ENCODE data around the gene GGNBP2.

The GGNBP2 gene

GRCh38 chr17:36628576-36628975 lies 83.9 kb downstream of the GGNBP2 start:
- DNase-seq (ENCODE audit: extremely low spot score), result no peak
- ChIA-PET CTCF (interaction anchor here (0.5 to 0.7 kb wide), 3 partner anchors 76 to 732 kb away, joined by 3 to 5 read pairs (median 3); no protein-coding TSS in a partner anchor), POLR2A (no interaction called here)
- TF ChIP-seq NFRKB (IDR thresholded peaks at IDR 0.05) (no peak), ZNF384 (IDR thresholded peaks at IDR 0.05) (no peak), L3MBTL2 (conservative IDR thresholded peaks at IDR 0.05) (no peak), SP1 (IDR thresholded peaks at IDR 0.05) (no peak), HDGF (IDR thresholded peaks at IDR 0.05; ENCODE audit: borderline replicate concordance) (no peak), FOXA1 (IDR thresholded peaks at IDR 0.05) (no peak), FOXK2 (IDR thresholded peaks at IDR 0.05) (no peak), LEF1 (IDR thresholded peaks at IDR 0.05; ENCODE audit: borderline replicate concordance) (no peak), TARDBP (IDR thresholded peaks at IDR 0.05) (no peak), CTBP1 (IDR thresholded peaks at IDR 0.05; ENCODE audit: borderline replicate concordance) (no peak), FOXM1 (IDR thresholded peaks at IDR 0.05; ENCODE audit: borderline replicate concordance) (no peak), PKNOX1 (IDR thresholded peaks at IDR 0.05) (no peak), SUZ12 (IDR thresholded peaks at IDR 0.05) (no peak)

GRCh38 chr17:36629252-36629847 lies 84.6 kb downstream of the GGNBP2 start:
- ChIA-PET POLR2A (no interaction called here), CTCF (interaction anchor here (0.6 to 1.0 kb wide), 2 partner anchors 126 to 181 kb away, joined by 3 to 4 read pairs; no protein-coding TSS in a partner anchor)
- TF ChIP-seq TARDBP (IDR thresholded peaks at IDR 0.05) (no peak), FOXM1 (IDR thresholded peaks at IDR 0.05; ENCODE audit: borderline replicate concordance) (no peak), SP1 (IDR thresholded peaks at IDR 0.05) (no peak), LEF1 (IDR thresholded peaks at IDR 0.05; ENCODE audit: borderline replicate concordance) (no peak), NFRKB (IDR thresholded peaks at IDR 0.05) (no peak), SUZ12 (IDR thresholded peaks at IDR 0.05) (no peak), PKNOX1 (IDR thresholded peaks at IDR 0.05) (no peak), BHLHE40 (IDR thresholded peaks at IDR 0.05; ENCODE audit: borderline replicate concordance) (no peak), HDGF (IDR thresholded peaks at IDR 0.05; ENCODE audit: borderline replicate concordance) (no peak), FOXA1 (IDR thresholded peaks at IDR 0.05) (no peak), FOXK2 (IDR thresholded peaks at IDR 0.05) (no peak), ELF4 (IDR thresholded peaks at IDR 0.05) (no peak), ARNT (IDR thresholded peaks at IDR 0.05) (no peak)
- peak; percentile 74 for DNase-seq (ENCODE audit: extremely low spot score)

GRCh38 chr17:36629970-36630502 lies 85.3 kb downstream of the GGNBP2 start:
- no peak for TF ChIP-seq LEF1 (IDR thresholded peaks at IDR 0.05; ENCODE audit: borderline replicate concordance)
- POLR2A ChIA-PET, result no interaction called here
- no peak for DNase-seq (ENCODE audit: extremely low spot score)
- CTCF ChIA-PET, result interaction anchor here (0.6 to 1.0 kb wide), 2 partner anchors 125 to 181 kb away, joined by 3 to 4 read pairs; no protein-coding TSS in a partner anchor

GRCh38 chr17:36631022-36631421 lies 86.3 kb downstream of the GGNBP2 start:
- ChIA-PET CTCF (no interaction called here), POLR2A (no interaction called here)
- TF ChIP-seq BHLHE40 (IDR thresholded peaks at IDR 0.05; ENCODE audit: borderline replicate concordance), result no peak
- no peak for TF ChIP-seq L3MBTL2 (conservative IDR thresholded peaks at IDR 0.05)
- no peak for TF ChIP-seq TARDBP (IDR thresholded peaks at IDR 0.05)
- no peak for TF ChIP-seq HDGF (IDR thresholded peaks at IDR 0.05; ENCODE audit: borderline replicate concordance)
- no peak for TF ChIP-seq ZNF384 (IDR thresholded peaks at IDR 0.05)
- no peak for TF ChIP-seq FOXK2 (IDR thresholded peaks at IDR 0.05)
- no peak for TF ChIP-seq PKNOX1 (IDR thresholded peaks at IDR 0.05)
- TF ChIP-seq NFRKB (IDR thresholded peaks at IDR 0.05), result no peak
- TF ChIP-seq ELF4 (IDR thresholded peaks at IDR 0.05), result no peak
- TF ChIP-seq LEF1 (IDR thresholded peaks at IDR 0.05; ENCODE audit: borderline replicate concordance), result no peak
- no peak for TF ChIP-seq SUZ12 (IDR thresholded peaks at IDR 0.05)
- no peak for TF ChIP-seq ARNT (IDR thresholded peaks at IDR 0.05)
- no peak for TF ChIP-seq CTBP1 (IDR thresholded peaks at IDR 0.05; ENCODE audit: borderline replicate concordance)
- TF ChIP-seq FOXM1 (IDR thresholded peaks at IDR 0.05; ENCODE audit: borderline replicate concordance), result no peak
- no peak for TF ChIP-seq FOXA1 (IDR thresholded peaks at IDR 0.05)
- no peak for TF ChIP-seq SP1 (IDR thresholded peaks at IDR 0.05)
- no peak for DNase-seq (ENCODE audit: extremely low spot score)

GRCh38 chr17:36632916-36633771 lies 88.4 kb downstream of the GGNBP2 start:
- DNase-seq (ENCODE audit: extremely low spot score), result no peak
- CTCF ChIA-PET, result no interaction called here
- TF ChIP-seq NFRKB (IDR thresholded peaks at IDR 0.05) (no peak), ARNT (IDR thresholded peaks at IDR 0.05) (no peak), BHLHE40 (IDR thresholded peaks at IDR 0.05; ENCODE audit: borderline replicate concordance) (no peak), ELF4 (IDR thresholded peaks at IDR 0.05) (no peak), PKNOX1 (IDR thresholded peaks at IDR 0.05) (no peak), CTBP1 (IDR thresholded peaks at IDR 0.05; ENCODE audit: borderline replicate concordance) (no peak)
- POLR2A ChIA-PET, result no interaction called here

All from HEK293T (cell line).